SK-N-SH treated with all-trans-retinoic acid at 6 μM for 48 hours (cell line): ENCODE results near the gene ATRX.

ENCODE experiments used
- CREB5 ChIP-seq: fragments of 250-450 bp; sonication (Bioruptor Pico); IDR thresholded peaks from 2 replicates; pipeline ENCODE4 v1.5.1; 2020; ENCODE audit warnings: low read depth, mild to moderate bottlenecking, moderate library complexity
- PATZ1 ChIP-seq: fragments of 250-450 bp; sonication (Bioruptor Pico); IDR thresholded peaks from 2 replicates; pipeline ENCODE4 v1.8.0; 2020; ENCODE audit warnings: mild to moderate bottlenecking, moderate library complexity, borderline replicate concordance
- RARB ChIP-seq: fragments of 250-450 bp; sonication (Bioruptor Pico); IDR thresholded peaks from 2 replicates; pipeline ENCODE4 v1.8.0; 2021; ENCODE audit warnings: mild to moderate bottlenecking, moderate library complexity
- TCF4 ChIP-seq: fragments of 250-450 bp; sonication (Bioruptor Pico); IDR thresholded peaks from 2 replicates; pipeline ENCODE4 v1.8.0; 2021; ENCODE audit warnings: mild to moderate bottlenecking, moderate library complexity, borderline replicate concordance
- TSHZ2 ChIP-seq: fragments of 250-450 bp; sonication (Bioruptor Pico); IDR thresholded peaks from 2 replicates; pipeline ENCODE4 v1.5.0; 2020; ENCODE audit warnings: mild to moderate bottlenecking, moderate library complexity
- ZFP3 ChIP-seq: fragments of 250-450 bp; sonication (Bioruptor Pico); IDR thresholded peaks from 2 replicates; pipeline ENCODE4 v1.5.0; 2020; ENCODE audit warnings: mild to moderate bottlenecking, moderate library complexity
- ZFP30 ChIP-seq: fragments of 450-650 bp; formaldehyde crosslinking; IDR thresholded peaks from 2 replicates; pipeline ENCODE4 v1.5.0; 2022; ENCODE audit warnings: mild to moderate bottlenecking, moderate library complexity

- TF ChIP-seq ZFP3 = no peak
- no peak for TF ChIP-seq RARB (CRISPR knock-in tag)
- no peak for TF ChIP-seq CREB5
- no peak for TF ChIP-seq TCF4 (CRISPR knock-in tag)
- no peak for TF ChIP-seq TSHZ2 (CRISPR knock-in tag)
- TF ChIP-seq ZFP30 (CRISPR knock-in tag) = no peak
- TF ChIP-seq PATZ1 (CRISPR knock-in tag) = no peak
Measured at GRCh38 chrX:77802201-77802600, 16.2 kb upstream of the ATRX start.
